Aorta (tissue), 5 donors: ENCODE results near the gene APCDD1. TPM values are rescaled to one million over a fixed set of nuclear protein-coding genes. Genes with fewer than 3 reads are reported as not detected.

Source experiments
- ATAC-seq: fragments of 200-7000 bp; cut with Tn5 transposase; one replicate; pipeline ENCODE4 v1.9.1; 2022; ENCODE audit warnings: moderate library complexity; ENCODE audit not compliant: low FRiP score
- DNase-seq, 2 donors: peaks; one replicate each; pipeline ENCODE4 v3.0.0-alpha.2; 2020
- H3K27ac ChIP-seq, 2 donors: one replicate each; pipeline ENCODE4 v1.5.1; 2013; ENCODE audit warnings: low read length in 2 of 2, mild to moderate bottlenecking in 2 of 2, moderate library complexity in 2 of 2, control low read depth in 1 of 2, inconsistent platforms in 1 of 2, low read depth in 1 of 2
- H3K27me3 ChIP-seq, 2 donors: one replicate each; pipeline ENCODE4 v1.6.1; 2013; ENCODE audit warnings: control low read depth in 1 of 2, low read length in 1 of 2, mild to moderate bottlenecking in 1 of 2, moderate library complexity in 1 of 2; ENCODE audit not compliant: insufficient read depth in 2 of 2, control insufficient read depth in 1 of 2
- H3K36me3 ChIP-seq, 2 donors: one replicate each; pipeline ENCODE4 v1.6.1; 2013; ENCODE audit warnings: control low read depth in 1 of 2, low read length in 1 of 2, mild to moderate bottlenecking in 1 of 2; ENCODE audit not compliant: insufficient read depth in 2 of 2, control insufficient read depth in 1 of 2
- H3K4me1 ChIP-seq, 2 donors: one replicate each; pipeline ENCODE4 v1.6.1; 2013; ENCODE audit warnings: low read length in 2 of 2, control low read depth in 1 of 2, mild to moderate bottlenecking in 1 of 2, moderate library complexity in 1 of 2; ENCODE audit not compliant: insufficient read depth in 2 of 2, control insufficient read depth in 1 of 2
- H3K4me3 ChIP-seq, 2 donors: one replicate each; pipeline ENCODE4 v1.5.1; 2013; ENCODE audit warnings: low read length in 2 of 2, control low read depth in 1 of 2, mild to moderate bottlenecking in 1 of 2
- H3K9me3 ChIP-seq: one replicate; pipeline ENCODE4 v1.6.1; 2013; ENCODE audit warnings: mild to moderate bottlenecking, low read length; ENCODE audit not compliant: control insufficient read depth
- WGBS, 2 donors: extraction: QIAGEN DNeasy Blood & Tissue Kit; methylation state at CpG; one replicate each; pipeline ENCODE4 v1.1.7; 2013; 5-methylcytosine and 5-hydroxymethylcytosine counted together
- intact Hi-C, 2 donors: fragments of 100-400 bp; cut with DNase I; formaldehyde crosslinking; loops; one replicate each; pipeline versions ENCODE4 v1.14.2 to v1.15.0; 2022
- polyA plus RNA-seq, 2 donors: library from polyadenylated mRNA; stranded (reverse); fragments of 200-250 nt; gene quantifications; one replicate each; pipeline ENCODE4 v1.2.3, GENCODE V29; 2013
- total RNA-seq, 2 donors: library from RNA; stranded (reverse); fragmentation: NEBNext Ultra II Directional; extraction: Animal tissue kit (Norgen Biotek cat#: 25700); gene quantifications; one replicate each; pipeline ENCODE4 v1.2.1, GENCODE V29; 2021
- donor health status: healthy with polysubstance abuse.
- donor health status: Bipolar disorder and iron deficiency.
- donor health status: DM: no; HTN: no; CAD: no.
- donor health status: DM: no; HTN: no; CAD: no.
- donor health status: DM: yes; HTN: yes; CAD: no.

The APCDD1 gene
- total and polyA plus RNA-seq, 4 donors: 7.6 to 45.5 (median 10.5) TPM

GRCh38 chr18:10519999-10520935 lies 65.8 kb downstream of the APCDD1 start:
- peak; percentile 89 to 92 for DNase-seq
- Histone ChIP-seq H3K36me3 (no peaks in the 10 kb centered on the region), H3K4me3 (no peak overlapping the region), H3K9me3 (no peaks in the 10 kb centered on the region), H3K4me1 (peaks cover 0 to 4% of the 10 kb centered on the region in 2 donors), H3K27ac (no peak overlapping the region), H3K27me3 (no peaks in the 10 kb centered on the region)
- 19% methylated on average over 17 of the region's 17 CpGs for WGBS, 2 donors
- peak; percentile 86 for ATAC-seq
- intact Hi-C loops: loop anchor here (2.0 to 10.0 kb wide), 6 partner anchors 63 to 835 kb away; partner anchors contain the start of gene APCDD1 (in 1 of the 2)

- Histone ChIP-seq H3K27ac (no peak overlapping the region), H3K9me3 (no peaks in the 10 kb centered on the region), H3K36me3 (no peaks in the 10 kb centered on the region), H3K4me1 (no peaks in the 10 kb centered on the region), H3K27me3 (no peaks in the 10 kb centered on the region), H3K4me3 (no peak overlapping the region)
- 81 to 85% methylated on average over 8 of the region's 8 CpGs for WGBS, 2 donors
- ATAC-seq (no peak), DNase-seq (no peak)
- intact Hi-C loops: loop anchor here (2.0 to 10.0 kb wide), 2 partner anchors 551 to 837 kb away; no protein-coding TSS in a partner anchor
These were observed 67.1 kb downstream of the APCDD1 start for GRCh38 chr18:10521566-10521965.

GRCh38 chr18:10522574-10522973 lies 68.1 kb downstream of the APCDD1 start:
- no peak for DNase-seq
- intact Hi-C loops: loop anchor here in 1 of 2 donors (2.0 to 10.0 kb wide), 2 partner anchors 552 to 838 kb away; no protein-coding TSS in a partner anchor
- Histone ChIP-seq H3K4me1 (no peaks in the 10 kb centered on the region), H3K9me3 (no peaks in the 10 kb centered on the region), H3K27ac (no peak overlapping the region), H3K27me3 (no peaks in the 10 kb centered on the region), H3K4me3 (no peak overlapping the region), H3K36me3 (no peaks in the 10 kb centered on the region)
- 74 to 85% methylated on average over 2 of the region's 2 CpGs for WGBS, 2 donors
- ATAC-seq: no peak

GRCh38 chr18:10523544-10523943 lies 69.1 kb downstream of the APCDD1 start:
- no peak overlapping the region for H3K4me3 ChIP-seq
- ATAC-seq (no peak), DNase-seq (no peak)
- no peaks in the 10 kb centered on the region for H3K36me3 ChIP-seq
- H3K27me3 ChIP-seq: no peaks in the 10 kb centered on the region
- H3K9me3 ChIP-seq: no peaks in the 10 kb centered on the region
- 79 to 83% methylated on average over 4 of the region's 4 CpGs for WGBS, 2 donors
- H3K27ac ChIP-seq: no peak overlapping the region
- intact Hi-C loops: loop anchor here in 1 of 2 donors (2.0 to 10.0 kb wide), 2 partner anchors 553 to 839 kb away; no protein-coding TSS in a partner anchor
- H3K4me1 ChIP-seq: peaks cover 0 to 4% of the 10 kb centered on the region in 2 donors

GRCh38 chr18:10524507-10525370 lies 70.3 kb downstream of the APCDD1 start:
- Histone ChIP-seq H3K4me1 (peaks cover 0 to 6% of the 10 kb centered on the region in 2 donors), H3K27ac (no peak overlapping the region)

GRCh38 chr18:10525371-10525691 lies 70.9 kb downstream of the APCDD1 start:
- no peaks in the 10 kb centered on the region for H3K9me3 ChIP-seq
- intact Hi-C loops: loop anchor here in 1 of 2 donors (10.0 kb wide), 1 partner anchor 841 kb away; no protein-coding TSS in a partner anchor

More at GRCh38 chr18:10524507-10525370, 70.3 kb downstream of the APCDD1 start:
- no peak for ATAC-seq
- Histone ChIP-seq H3K27me3 (no peaks in the 10 kb centered on the region), H3K4me3 (no peak overlapping the region), H3K36me3 (no peaks in the 10 kb centered on the region), H3K9me3 (no peaks in the 10 kb centered on the region)
- intact Hi-C loops: loop anchor here in 1 of 2 donors (10.0 kb wide), 1 partner anchor 840 kb away; no protein-coding TSS in a partner anchor
- WGBS, 2 donors: 69 to 71% methylated on average over 11 of the region's 11 CpGs
- DNase-seq: no peak

GRCh38 chr18:10525697-10526560 lies 71.5 kb downstream of the APCDD1 start, which contains the start of gene NAPG:
NAPG (plus strand) TSS chr18:10526027; CDS start chr18:10526103, 76 bp downstream.
- ATAC-seq: peak; percentile 97
- Histone ChIP-seq H3K9me3 (no peaks in the 10 kb centered on the region), H3K36me3 (no peaks in the 10 kb centered on the region), H3K4me1 (peaks cover 0 to 6% of the 10 kb centered on the region in 2 donors), H3K27ac (peak within 1 kb of the TSS; percentile 38 to 53), H3K27me3 (no peaks in the 10 kb centered on the region), H3K4me3 (peak within 1 kb of the TSS; percentile 81 to 83)
- DNase-seq: peak; percentile 96 to 97
- intact Hi-C loops: loop anchor here in 1 of 2 donors (10.0 kb wide), 1 partner anchor 841 kb away; no protein-coding TSS in a partner anchor
- 0% methylated on average over 65 to 68 of the region's 68 CpGs for WGBS, 2 donors

More at GRCh38 chr18:10525371-10525691, 70.9 kb downstream of the APCDD1 start:
- Histone ChIP-seq H3K36me3 (no peaks in the 10 kb centered on the region), H3K27ac (no peak overlapping the region), H3K4me3 (peak overlapping the region; percentile 33 to 83), H3K4me1 (peaks cover 0 to 6% of the 10 kb centered on the region in 2 donors), H3K27me3 (no peaks in the 10 kb centered on the region)
- no peak for ATAC-seq
- 64 to 70% methylated on average over 7 of the region's 7 CpGs for WGBS, 2 donors
- no peak for DNase-seq
